ENCODE results near the gene NKAIN2.

NKAIN2 gene

GRCh38 chr6:123873974-123874373 is 70.3 kb downstream of the NKAIN2 start:
- TF ChIP-seq CTCF (conservative IDR thresholded peaks at IDR 0.05; ENCODE audit: low read length), result no peak
- H3K4me3 ChIP-seq (ENCODE audit: low read length), result no peak overlapping the region
- no peak for DNase-seq (ENCODE audit: low read depth)

GRCh38 chr6:123875784-123876183 is 72.1 kb downstream of the NKAIN2 start:
- DNase-seq (ENCODE audit: low read depth), result no peak
- no peak for TF ChIP-seq CTCF (conservative IDR thresholded peaks at IDR 0.05; ENCODE audit: low read length)

GRCh38 chr6:123879749-123880148 is 76.1 kb downstream of the NKAIN2 start:
- TF ChIP-seq CTCF (conservative IDR thresholded peaks at IDR 0.05; ENCODE audit: low read length), result no peak
- H3K4me3 ChIP-seq (ENCODE audit: low read length), result no peak overlapping the region
- no peak for DNase-seq (ENCODE audit: low read depth)

More at GRCh38 chr6:123875784-123876183, 72.1 kb downstream of the NKAIN2 start:
- H3K4me3 ChIP-seq (ENCODE audit: low read length), result no peak overlapping the region

- TF ChIP-seq CTCF (conservative IDR thresholded peaks at IDR 0.05; ENCODE audit: low read length), result no peak
- DNase-seq (ENCODE audit: low read depth), result no peak
- H3K4me3 ChIP-seq (ENCODE audit: low read length), result no peak overlapping the region
Observed at GRCh38 chr6:123888771-123889513, 85.3 kb downstream of the NKAIN2 start.

- TF ChIP-seq CTCF (conservative IDR thresholded peaks at IDR 0.05; ENCODE audit: low read length), result no peak
- H3K4me3 ChIP-seq (ENCODE audit: low read length), result no peak overlapping the region
- no peak for DNase-seq (ENCODE audit: low read depth)
Observed at GRCh38 chr6:123895346-123895745, 91.7 kb downstream of the NKAIN2 start.

- TF ChIP-seq CTCF (conservative IDR thresholded peaks at IDR 0.05; ENCODE audit: low read length), result no peak
- no peak for DNase-seq (ENCODE audit: low read depth)
- H3K4me3 ChIP-seq (ENCODE audit: low read length), result no peak overlapping the region
Observed at GRCh38 chr6:123895806-123896205, 92.1 kb downstream of the NKAIN2 start.

GRCh38 chr6:123896869-123897268 is 93.2 kb downstream of the NKAIN2 start:
- no peak for TF ChIP-seq CTCF (conservative IDR thresholded peaks at IDR 0.05; ENCODE audit: low read length)
- DNase-seq (ENCODE audit: low read depth), result no peak
- no peak overlapping the region for H3K4me3 ChIP-seq (ENCODE audit: low read length)

Data from AG10803 (cell line).